Progenitor cell of endocrine pancreas (in vitro differentiated cells): ENCODE data around the gene SFTPB. TPM values are rescaled to one million over a fixed set of nuclear protein-coding genes. Genes with fewer than 3 reads are reported as not detected.

Experiments
- DNase-seq: peaks from one replicate; pipeline ENCODE4 v3.0.0; 2021; ENCODE audit warnings: low spot score; ENCODE audit not compliant: unreplicated experiment
- H3K27ac Mint-ChIP-seq: 2 replicates; pipeline ENCODE4 v1.8.0; 2021; ENCODE audit warnings: mild to moderate bottlenecking, moderate library complexity, mixed read lengths
- H3K27me3 Mint-ChIP-seq: 2 replicates; pipeline ENCODE4 v1.8.0; 2021; ENCODE audit warnings: mixed read lengths
- H3K36me3 Mint-ChIP-seq: 2 replicates; pipeline ENCODE4 v1.8.0; 2022; ENCODE audit warnings: mixed read lengths; ENCODE audit not compliant: insufficient read depth
- H3K4me1 Mint-ChIP-seq: 2 replicates; pipeline ENCODE4 v1.8.0; 2021; ENCODE audit warnings: low read depth, mixed read lengths
- H3K4me3 Mint-ChIP-seq: 2 replicates; pipeline ENCODE4 v1.8.0; 2021; ENCODE audit warnings: low read depth, mild to moderate bottlenecking, moderate library complexity, mixed read lengths
- H3K9me3 Mint-ChIP-seq: 2 replicates; pipeline ENCODE4 v1.8.0; 2021; ENCODE audit warnings: low read depth, mixed read lengths
- CTCF ChIP-seq: fragments of 200-600 bp; sonication (generic); IDR thresholded peaks from one replicate; pipeline ENCODE4 v1.5.0; 2021; ENCODE audit warnings: antibody characterized with exemption, mild to moderate bottlenecking; ENCODE audit not compliant: unreplicated experiment
- total RNA-seq: library from RNA; stranded (reverse); gene quantifications from 2 replicates; pipeline ENCODE4 v1.2.1, GENCODE V29; 2021

Gene SFTPB
- total RNA-seq, 1 donor from 2014 or later = not detected

GRCh38 chr2:85666016-85666415 lies 2.0 kb downstream of the SFTPB start:
- no peak overlapping the region for H3K4me3 Mint-ChIP-seq
- no peaks in the 10 kb centered on the region for H3K9me3 Mint-ChIP-seq
- H3K4me1 Mint-ChIP-seq = no peaks in the 10 kb centered on the region
- no peaks in the 10 kb centered on the region for H3K27me3 Mint-ChIP-seq
- H3K27ac Mint-ChIP-seq = peak overlapping the region; percentile 67
- TF ChIP-seq CTCF = no peak
- no peaks in the 10 kb centered on the region for H3K36me3 Mint-ChIP-seq
- no peak for DNase-seq

GRCh38 chr2:85665264-85665937 lies 2.6 kb downstream of the SFTPB start:
- Mint-ChIP-seq H3K4me3 (no peak overlapping the region), H3K27ac (peak overlapping the region; percentile 67), H3K9me3 (no peaks in the 10 kb centered on the region), H3K4me1 (no peaks in the 10 kb centered on the region), H3K27me3 (no peaks in the 10 kb centered on the region), H3K36me3 (no peaks in the 10 kb centered on the region)
- DNase-seq = no peak
- no peak for TF ChIP-seq CTCF

GRCh38 chr2:85663594-85664565 lies 4.1 kb downstream of the SFTPB start:
- TF ChIP-seq CTCF = no peak
- no peaks in the 10 kb centered on the region for H3K27me3 Mint-ChIP-seq
- H3K36me3 Mint-ChIP-seq = no peaks in the 10 kb centered on the region
- DNase-seq = no peak
- H3K27ac Mint-ChIP-seq = no peak overlapping the region
- H3K4me3 Mint-ChIP-seq = no peak overlapping the region
- no peaks in the 10 kb centered on the region for H3K9me3 Mint-ChIP-seq
- no peaks in the 10 kb centered on the region for H3K4me1 Mint-ChIP-seq

GRCh38 chr2:85662899-85663593 lies 5.0 kb downstream of the SFTPB start:
- Mint-ChIP-seq H3K27me3 (no peaks in the 10 kb centered on the region), H3K36me3 (no peaks in the 10 kb centered on the region), H3K27ac (no peak overlapping the region), H3K4me3 (no peak overlapping the region), H3K4me1 (no peaks in the 10 kb centered on the region), H3K9me3 (no peaks in the 10 kb centered on the region)
- no peak for DNase-seq
- TF ChIP-seq CTCF = no peak
